ENCODE data around the gene KRT78.
"Not testable (repeated sequence)": the region's sequence is repeated elsewhere in the genome, so short reads cannot be mapped to it uniquely, and the experiment has no call there.

KRT78 gene

DNA sequence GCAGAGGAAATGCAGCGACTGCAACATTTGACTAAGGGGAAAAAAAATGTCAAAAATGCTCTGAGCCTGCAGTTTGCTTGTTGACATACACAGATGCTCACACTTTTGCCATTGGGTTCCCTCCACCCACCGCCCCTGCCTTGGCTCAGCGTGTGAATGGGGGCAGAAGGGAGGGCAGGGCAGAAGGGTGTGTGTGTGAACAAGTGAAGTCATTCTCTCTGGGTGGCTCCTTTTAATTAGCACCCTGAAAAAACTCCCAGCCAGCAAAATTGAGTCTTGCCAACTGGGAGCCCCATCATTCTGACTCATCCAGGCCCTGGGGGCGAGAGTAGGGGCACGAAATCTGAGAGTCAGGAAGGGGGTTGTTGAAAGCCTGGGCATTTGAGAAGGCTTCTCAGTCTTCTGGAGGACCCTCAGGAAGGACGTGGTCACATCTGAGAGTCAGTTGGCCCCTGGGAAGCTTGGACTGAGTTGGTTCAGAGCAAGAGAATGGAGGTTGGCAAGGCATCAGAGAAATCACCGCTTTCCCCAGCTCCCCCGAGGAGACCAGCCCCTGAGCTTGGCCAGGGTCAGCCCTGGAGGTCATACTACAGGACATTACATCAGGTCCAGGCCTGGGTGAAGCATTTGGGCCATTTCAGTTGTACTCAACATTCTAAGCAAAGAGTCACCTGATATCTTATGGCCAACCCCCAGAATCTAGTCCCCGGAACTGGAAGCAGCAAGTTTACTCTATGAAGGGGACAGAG, 22.7 kb upstream of the KRT78 start:
- DNase-seq = peak; percentile 49

DNA sequence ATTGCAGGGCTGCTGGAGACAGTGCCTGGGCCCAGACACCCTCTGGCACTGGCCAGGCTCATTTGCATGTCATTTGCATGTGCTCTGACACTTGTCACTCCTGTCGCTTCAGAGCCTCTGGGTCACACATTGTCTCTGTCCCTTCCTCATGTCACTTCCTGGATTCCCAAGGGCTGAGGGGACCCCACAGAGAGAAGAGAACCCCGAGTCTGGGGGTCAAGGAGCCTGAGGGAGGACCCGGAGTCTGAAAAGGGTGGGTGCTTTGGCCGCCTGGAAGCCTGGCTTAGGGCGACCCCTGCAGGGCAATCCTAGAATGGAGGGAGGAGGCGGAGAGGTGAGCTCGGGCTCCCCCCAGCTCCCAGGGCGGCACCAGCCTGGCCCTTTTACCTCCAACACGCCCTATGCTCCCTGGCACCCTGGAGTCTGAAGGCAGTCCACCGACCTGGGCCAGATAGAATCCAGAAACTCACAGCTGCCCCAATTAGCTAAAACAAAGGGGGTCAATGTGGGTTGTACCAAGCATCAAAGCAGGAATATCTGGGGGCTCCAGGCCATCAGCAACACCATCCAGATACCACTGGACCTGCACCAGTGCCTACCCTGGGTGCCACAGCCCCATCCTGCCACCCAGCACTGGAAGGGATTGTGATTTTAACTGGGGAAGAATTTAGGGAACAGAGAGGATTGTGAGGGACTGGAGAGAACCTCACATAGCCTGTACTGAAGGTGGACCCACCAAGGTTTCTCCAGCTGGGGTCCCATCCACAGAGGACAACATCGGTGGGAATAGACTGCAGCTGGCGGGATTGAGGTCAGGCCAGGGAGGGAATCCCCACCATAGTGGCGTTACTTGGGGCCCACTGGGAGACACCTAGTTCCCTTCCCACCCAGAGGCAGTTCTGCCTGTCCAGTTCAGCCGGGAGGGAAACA, 21.8 kb upstream of the KRT78 start:
- DNase-seq = peak; percentile 73

DNA sequence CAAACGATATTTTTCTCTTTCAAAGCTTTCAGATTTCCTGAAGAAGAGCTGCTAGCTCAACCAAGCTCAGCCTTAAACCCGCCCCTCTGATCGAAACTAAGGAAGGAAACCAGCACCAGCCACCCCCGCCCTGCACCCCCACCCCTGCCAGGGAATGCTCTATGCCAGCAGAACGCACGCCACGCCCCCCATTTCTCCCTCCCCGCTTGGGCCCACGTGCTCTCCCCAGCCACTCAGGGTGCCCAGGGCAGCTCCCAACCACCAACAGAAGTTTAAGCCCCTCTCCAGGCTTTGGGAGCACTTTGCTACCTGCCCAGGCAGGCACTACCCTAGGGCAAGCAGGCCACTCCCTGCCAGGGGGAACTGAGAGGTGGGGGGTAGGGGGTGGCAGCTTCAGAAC, 18.8 kb upstream of the KRT78 start:
- DNase-seq = peak; percentile 34

DNA sequence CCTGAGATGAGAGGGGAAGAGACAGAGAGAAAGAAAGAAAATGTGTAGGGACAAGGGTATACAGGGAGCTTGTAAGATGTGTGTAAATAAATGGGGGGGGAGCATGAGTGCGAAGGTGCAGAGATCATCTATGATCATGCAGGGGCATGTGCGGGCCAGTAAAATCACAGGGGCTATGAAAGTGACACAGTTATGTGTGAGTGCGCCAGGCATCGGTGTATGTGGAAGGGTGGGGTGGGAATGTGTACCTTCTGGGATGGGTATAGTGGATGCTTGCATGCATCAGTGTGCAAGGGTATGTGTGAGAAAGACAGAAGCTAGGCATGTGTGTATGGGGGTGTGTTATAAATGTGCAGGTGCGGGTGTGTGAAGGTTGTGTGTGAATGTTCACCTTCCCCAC, 18.4 kb upstream of the KRT78 start:
- no peak for DNase-seq

DNA sequence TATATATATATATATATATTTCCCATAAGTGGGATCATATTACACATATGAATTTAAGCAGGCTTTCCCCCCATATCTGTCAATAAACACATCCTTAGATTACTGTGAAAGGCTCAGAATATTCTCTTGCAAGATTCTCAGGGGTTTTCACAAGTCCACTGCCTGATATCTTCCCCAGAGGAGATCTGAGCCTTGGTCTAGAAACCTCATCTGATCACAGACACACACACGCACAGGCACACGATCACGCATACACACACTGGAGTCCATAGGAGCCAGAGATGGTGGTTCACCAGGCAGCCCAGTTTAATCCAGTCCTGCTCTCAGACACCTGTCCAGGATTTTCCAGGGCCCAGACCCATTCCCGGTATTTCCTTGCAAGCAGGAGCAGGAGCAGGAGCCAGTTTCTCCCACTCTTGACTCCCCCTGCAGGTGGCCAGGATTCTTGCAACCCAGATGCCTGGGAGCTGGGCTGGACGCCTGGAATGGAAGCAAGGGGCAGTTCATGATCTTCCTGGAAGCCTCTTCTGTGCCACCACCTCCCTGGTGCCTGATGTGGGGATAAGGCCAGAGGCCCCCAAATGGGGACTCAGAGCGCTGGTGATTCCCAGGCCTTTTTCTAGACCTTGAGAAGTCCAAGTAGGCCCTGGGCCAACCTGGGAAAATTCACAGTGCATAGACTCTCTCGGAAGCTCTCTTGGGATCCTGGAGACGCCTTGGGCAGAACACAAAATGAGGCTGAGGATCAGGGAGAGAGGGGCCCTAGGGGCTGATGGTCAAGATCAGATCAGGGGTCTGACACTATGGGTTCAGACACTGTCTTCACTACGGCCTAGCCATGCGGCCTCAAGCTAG, 16.5 kb upstream of the KRT78 start:
- peak; percentile 10 for DNase-seq

DNA sequence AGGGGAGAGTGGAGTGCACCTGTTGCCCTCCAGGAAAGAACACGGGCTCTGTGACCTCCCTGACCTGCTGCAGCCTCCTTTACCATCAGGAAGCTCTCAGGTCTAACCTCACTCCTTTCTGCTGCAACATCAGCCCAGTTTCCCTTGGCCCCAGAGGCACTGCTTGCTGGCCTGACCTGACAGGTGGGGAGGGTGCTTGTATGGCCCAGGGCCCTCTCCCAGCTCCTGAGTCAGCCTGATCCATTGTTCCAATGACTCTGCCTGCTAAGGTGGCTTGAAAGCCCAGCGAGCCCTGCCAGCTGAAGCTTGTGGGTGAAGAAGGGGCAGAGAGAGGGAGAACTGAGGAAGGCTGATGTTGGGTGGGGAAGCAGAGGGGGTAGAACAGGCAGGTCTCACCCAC, 13.2 kb upstream of the KRT78 start:
- no peak for DNase-seq

DNA sequence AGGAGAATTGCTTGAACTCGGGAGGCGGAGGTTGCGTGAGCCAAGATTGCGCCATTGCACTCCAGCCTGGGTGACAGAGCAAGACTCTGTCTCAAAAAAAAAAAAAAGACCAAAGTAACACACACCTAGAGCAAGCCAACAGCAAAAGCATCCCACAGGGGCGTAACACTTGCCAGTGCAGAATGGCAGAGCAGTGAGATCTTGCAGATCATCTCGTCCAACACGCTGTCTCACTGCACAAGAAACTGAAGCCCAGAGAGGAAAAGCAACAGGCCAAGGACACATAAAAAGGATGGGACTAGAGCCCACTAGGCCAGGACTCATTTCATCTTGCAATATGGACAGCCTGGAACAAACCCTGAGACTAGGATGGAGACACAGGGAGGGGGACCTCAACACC, 12.7 kb upstream of the KRT78 start:
- DNase-seq = no peak

DNA sequence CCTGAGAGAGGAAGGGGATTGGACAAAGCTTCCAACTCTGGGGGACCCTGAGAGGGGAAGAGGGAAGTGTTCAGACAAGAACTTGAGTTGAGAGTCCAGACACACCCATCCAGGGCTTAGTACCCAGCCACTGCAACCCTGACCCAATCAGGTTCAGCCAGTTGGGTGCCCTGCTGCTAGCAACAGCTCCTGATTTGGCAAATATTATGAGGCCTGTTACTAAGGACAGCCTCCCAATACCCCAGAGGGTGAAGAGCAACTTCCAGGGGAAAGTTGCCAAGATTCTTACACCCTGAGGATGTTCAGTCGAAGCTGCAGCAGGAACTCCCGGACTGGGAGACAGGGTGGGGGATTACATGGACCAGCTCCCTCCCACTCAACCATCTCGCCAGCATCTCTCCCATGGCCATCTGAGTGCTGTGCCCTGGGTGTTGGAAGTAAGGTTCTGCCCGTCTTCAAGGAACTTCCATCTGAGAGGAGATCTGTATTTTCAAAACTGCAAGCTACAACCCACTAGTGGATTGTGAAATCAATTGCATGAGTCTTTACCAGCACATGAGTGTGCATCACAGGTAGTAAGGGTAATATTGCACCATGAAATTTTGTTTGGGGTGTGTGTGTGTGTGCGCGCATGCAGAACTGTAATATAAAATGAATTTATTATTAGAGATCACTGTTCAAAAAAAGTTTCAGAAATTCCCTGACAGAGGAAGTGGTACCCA, 11.5 kb upstream of the KRT78 start:
- DNase-seq = no peak

DNA sequence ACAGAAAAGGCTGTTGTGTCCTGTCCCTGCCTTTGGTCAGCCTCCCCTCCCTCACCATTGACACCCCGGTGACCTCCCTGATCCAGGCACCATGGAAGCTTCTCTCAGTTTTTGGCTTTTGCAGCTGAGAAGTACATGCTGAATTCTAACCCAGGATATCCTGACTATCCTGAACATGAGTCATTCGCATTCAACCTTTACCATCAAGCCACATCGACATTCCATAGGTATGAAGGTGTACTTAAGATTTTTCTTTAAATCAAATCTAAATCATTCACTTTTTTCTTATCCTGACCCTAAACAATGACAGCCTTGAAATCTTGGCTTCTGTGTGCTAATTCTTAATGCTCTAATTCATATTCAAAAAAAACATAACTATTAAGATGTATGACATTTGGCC, 8.7 kb upstream of the KRT78 start:
- no peak for DNase-seq

DNA sequence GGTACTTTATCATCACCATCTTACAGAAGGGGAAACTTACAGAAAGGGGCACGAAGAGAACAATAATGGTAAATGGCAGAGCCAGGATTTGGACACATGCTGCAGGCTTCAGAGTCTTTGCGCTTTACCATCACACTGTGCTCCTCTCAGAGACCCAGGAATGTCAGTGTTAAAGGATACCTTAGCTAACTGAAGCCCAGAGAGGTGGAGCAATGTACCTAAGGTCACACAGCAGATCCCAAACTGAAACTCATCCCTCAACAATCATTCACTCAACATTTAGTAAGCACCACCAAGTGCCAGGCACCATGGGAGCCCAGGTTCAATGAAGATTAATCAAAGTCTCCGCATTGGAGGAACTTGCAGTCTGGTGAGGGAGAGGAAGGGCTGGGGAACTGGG, 8.0 kb upstream of the KRT78 start:
- DNase-seq = no peak

DNA sequence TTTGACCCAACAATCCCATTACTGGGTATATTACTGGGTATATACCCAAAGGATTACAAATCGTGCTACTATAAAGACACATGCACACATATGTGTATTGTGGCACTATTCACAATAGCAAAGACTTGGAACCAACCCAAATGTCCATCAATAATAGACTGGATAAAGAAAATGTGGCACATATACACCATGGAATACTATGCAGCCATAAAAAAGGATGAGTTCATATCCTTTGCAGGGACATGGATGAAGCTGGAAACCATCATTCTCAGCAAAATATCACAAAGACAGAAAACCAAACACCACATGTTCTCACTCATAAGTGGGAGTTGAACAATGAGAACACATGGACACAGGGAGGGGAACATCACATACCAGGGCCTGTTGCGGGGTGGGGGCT, 7.3 kb upstream of the KRT78 start:
- not testable (repeated sequence) for DNase-seq

DNA sequence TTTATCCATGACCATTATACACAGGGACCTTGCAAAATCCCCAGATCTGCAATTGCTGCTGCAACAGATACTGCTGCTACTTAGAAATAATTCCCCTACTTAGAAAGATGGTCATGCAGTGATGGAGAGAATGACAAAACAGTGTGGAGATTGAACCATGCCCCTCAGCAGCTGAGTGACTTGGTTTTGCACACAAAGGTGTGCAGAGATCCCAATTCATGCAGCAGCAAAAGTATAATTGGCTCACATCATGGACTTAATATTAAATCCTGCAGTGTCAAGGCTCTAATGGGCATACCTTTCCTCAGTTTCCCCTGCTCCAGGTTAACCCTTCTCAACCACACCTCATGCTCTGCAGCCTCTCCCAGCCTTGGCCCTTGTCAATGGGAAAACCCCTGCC, 3.0 kb upstream of the KRT78 start:
- DNase-seq = no peak

DNA sequence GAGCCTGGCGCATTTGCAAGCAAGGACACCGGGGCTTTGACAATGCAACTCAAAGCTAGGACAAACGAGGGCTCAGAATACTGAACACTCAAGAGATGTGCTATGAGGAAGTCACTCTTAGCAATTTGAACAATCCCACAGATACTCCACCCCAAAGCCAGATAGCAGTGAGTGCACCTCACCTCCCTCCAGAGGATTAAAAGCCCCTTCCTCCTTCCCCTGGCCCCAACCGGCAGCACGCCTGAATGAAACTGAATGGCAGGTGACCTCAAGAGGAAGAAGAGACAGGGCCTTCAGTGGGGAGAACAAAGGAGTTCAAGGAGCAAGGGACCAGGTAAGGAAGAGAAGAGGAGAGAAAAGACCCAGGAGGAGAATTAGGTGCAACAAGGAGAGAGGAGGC, 1.9 kb upstream of the KRT78 start:
- no peak for DNase-seq

DNA sequence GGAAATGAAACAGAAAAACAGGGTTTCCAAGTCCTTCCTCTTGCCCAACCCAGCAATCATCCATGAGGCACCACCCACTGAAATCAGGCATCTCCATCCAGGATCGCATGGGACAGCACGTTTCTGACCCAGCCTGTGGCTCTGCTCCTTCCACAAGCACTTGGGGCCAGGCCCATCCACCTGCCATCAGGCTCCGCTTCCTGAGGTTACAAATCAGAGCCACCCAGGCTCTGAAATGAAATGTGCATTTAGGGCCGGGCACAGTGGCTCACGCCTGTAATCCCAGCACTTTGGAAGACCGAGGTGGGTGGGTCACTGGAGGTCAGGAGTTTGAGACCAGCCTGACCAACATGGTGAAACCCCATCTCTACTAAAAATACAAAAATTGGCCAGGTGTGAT, 717 bp upstream of the KRT78 start:
- DNase-seq = no peak

DNA sequence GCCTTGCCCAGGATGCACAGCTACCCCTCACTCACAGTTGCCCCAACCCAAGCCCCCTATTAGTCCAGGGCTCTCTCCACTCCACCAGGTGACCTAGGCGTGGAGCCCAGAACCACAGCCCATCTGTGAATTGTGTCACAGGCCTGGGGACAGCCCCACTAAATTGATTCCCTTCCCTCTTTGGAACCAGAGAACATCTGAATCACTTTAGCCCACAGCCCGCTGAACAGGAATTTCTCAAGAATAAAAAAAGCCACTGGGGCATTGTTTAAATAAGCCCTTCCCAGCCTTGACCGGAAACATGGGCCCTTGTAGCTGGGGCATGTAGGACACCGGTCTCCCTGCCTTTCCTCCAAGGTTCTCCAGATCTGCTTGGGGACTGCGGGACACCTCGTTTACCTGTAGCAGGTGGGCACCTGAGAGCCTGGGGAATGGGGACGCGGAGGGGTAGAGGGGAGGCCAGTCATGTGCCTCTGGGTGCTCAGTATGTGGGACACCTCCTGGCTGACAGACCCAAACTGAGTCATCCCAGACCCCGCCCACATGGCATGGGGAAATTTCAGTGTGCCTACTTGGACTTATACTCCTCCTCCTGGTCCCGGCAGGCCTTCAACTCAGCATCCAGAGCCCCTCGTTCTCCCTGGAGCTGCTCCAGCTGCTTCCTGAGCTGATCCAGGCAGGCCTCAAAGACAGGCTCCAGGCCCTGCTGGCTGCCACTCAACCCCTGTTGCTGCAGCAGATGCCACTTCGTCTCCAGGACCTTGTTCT, 1.3 kb downstream of the KRT78 start:
- DNase-seq = no peak

DNA sequence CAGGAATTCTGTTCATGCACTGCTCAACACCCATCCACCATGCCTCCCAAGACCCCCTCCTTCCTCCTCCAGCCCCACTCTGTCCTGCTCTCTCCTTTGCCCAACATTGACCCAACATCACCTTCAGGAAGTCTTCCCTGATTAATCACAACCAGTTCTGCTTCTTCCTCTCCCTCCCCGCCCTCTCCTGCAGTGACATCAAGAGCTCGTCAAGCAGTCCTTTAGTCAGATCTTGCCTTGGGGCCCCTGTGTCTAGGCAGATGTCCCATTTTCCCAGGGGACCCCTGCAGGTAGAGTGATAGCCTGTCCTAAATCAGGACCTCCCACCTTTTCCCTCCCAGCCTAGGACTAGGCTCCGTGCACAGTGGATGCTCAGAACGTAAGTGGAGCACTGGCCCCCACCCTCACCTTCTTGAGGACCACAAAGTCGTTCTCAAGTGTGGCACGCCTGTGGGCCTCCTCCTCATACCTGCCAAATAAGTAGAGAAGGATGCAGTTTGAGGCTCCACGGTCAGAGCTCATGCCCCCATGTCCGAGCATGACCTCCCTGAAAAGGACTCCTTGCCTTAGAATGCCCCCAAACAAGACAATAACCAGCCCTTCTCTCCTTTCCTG, 2.3 kb downstream of the KRT78 start:
- DNase-seq = no peak

DNA sequence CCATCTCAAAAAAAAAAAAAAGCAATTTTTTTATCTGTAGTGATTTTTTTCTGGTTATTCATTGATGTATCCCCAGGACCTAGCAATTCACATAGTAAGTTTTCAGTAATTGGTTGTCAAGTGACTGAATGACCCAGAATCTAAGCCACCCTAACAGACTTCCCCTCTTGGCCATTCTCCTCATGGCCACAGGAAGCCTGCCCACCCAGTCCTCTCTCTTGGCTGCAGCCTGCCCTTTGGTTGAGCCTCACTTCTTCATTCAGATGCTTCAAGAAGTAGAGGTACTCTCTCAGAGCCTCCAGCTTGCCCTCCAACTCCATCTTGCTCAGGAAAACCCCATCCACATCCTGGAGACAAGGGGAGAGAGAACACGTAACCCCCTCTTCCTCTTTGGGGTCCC, 2.8 kb downstream of the KRT78 start:
- DNase-seq = no peak

DNA sequence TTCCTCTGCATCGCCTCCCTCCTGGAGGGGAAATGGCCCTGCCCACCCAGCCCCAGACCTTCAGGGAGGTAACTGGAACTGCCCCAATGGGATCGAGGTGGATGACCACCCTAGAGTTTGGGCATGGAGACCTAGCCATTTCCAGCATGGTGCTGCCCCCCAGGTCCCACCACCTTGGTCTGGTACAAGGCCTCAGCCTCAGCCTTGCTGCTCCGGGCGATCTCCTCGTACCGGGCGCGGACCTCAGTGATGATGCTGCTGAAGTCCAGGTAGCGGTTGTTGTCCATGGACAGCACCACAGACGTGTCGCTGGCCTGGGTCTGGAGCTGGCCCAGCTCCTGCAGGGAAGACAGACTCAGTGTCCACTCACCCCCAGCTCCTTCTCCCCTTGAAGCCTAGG, 4.4 kb downstream of the KRT78 start:
- DNase-seq = no peak

DNA sequence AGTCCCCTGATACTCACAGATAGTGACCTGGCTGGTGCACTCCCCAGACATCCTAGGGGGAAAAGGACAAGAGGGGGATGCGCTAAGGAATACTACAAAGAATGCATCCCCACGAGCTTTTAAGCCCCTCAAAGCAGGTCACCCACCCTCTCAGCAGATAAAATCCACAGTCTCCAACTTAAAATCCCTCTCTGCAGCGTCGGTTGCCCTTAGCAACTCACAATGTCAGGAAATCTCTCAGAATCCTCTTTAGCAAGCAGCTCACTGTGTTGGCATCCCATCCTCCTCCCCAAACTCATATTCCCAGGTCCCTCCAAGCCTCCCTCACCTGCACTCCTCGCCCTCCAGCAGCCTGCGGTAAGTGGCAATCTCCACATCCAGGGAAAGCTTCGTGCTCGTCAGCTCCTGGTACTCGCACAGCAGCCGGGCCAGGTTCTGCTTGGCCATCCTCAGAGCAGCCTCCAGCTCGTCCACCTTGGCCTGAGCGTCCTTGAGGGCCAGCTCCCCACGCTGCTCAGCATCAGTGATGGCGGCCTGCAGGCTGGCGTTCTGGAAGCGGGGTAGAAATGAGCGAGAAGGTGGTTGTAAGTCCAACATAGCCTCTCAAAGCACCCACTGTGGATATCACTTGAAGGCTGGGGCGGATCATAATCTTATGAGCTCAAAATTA, 9.2 kb downstream of the KRT78 start:
- DNase-seq = no peak

DNA sequence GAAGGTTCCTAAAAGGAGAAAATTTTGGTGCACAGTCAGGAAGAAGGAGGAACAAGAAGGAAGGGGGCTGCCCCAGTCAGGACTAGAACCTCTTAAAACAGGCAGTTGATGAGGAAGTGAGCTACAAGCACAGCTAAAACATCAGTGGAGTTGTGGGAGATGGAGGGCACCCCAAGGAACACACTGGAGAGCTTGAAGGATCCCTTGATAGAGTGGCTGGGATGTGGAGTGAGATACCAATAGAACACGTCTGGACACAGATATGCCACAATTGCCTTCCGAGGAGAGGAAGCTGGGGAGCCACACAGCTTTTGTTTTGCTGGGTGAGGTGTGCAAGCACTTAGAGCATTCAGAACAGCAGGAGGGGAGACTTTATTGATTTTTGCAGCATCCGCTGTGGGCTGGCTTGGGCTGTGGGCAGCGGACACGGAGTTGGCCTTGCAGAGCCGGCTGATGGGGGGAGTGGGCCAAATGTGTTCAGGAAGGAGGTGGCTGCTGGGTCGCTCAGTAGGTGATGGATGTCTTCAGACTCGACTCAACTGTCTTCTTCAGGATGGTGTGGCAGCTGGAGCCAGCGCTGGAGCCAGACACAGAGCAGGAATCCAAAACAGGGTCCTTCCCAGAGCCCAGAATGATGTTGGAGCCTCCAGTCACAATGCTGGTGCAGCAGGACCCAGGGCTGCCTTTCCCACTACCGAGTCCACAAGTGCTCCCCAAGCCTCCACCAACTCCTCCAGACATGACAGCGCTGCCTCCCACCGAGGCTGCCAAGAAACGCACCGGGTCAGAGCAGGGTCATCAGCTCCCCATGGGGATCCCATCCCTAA, 10.0 kb downstream of the KRT78 start:
- DNase-seq = no peak
